Inflammatory macrophage treated with lipopolysaccharide for 1 hour (primary cell): ENCODE results near the gene WRAP73.
A peak's percentile ranks its signal among the peaks of the same experiment; 100 is the strongest.
"Not testable (repeated sequence)": the region's sequence is repeated elsewhere in the genome, so short reads cannot be mapped to it uniquely, and the experiment has no call there.

Source experiments
- DNase-seq, 2 donors: peaks; one replicate each; pipeline ENCODE4 v3.0.0-alpha.2; 2020 to 2022

The WRAP73 gene

GRCh38 chr1:3628445-3628844 lies 21.5 kb downstream of the WRAP73 start:
- DNase-seq, result no peak

GRCh38 chr1:3627515-3628253 lies 22.2 kb downstream of the WRAP73 start:
- DNase-seq, result no peak

- DNase-seq, result peak in 1 of 2 donors; percentile 13
Observed at GRCh38 chr1:3626025-3626424, 23.9 kb downstream of the WRAP73 start.

GRCh38 chr1:3625151-3625907 lies 24.6 kb downstream of the WRAP73 start:
- no peak for DNase-seq

GRCh38 chr1:3624200-3625136 lies 25.4 kb downstream of the WRAP73 start, which contains the start of gene TPRG1L:
TPRG1L (plus strand) TSS chr1:3625015; CDS start chr1:3625073, 58 bp downstream.
- peak; percentile 95 to 98 for DNase-seq

GRCh38 chr1:3623441-3624199 lies 26.3 kb downstream of the WRAP73 start:
- no peak for DNase-seq

GRCh38 chr1:3622102-3622501 lies 27.8 kb downstream of the WRAP73 start:
- DNase-seq, result not testable (repeated sequence)

- not testable (repeated sequence) for DNase-seq
Observed at GRCh38 chr1:3621151-3621671, 28.7 kb downstream of the WRAP73 start.

GRCh38 chr1:3620708-3621107 lies 29.2 kb downstream of the WRAP73 start:
- DNase-seq, result no peak

GRCh38 chr1:3618881-3619671 lies 30.8 kb downstream of the WRAP73 start:
- DNase-seq, result peak; percentile 61 to 94

- DNase-seq, result no peak
Observed at GRCh38 chr1:3618531-3618880, 31.4 kb downstream of the WRAP73 start.

GRCh38 chr1:3617806-3618345 lies 32.0 kb downstream of the WRAP73 start:
- no peak for DNase-seq

GRCh38 chr1:3616861-3617260 lies 33.0 kb downstream of the WRAP73 start:
- no peak for DNase-seq

GRCh38 chr1:3614755-3615742 lies 34.9 kb downstream of the WRAP73 start:
- DNase-seq, result peak in 1 of 2 donors; percentile 25

- DNase-seq, result no peak
Observed at GRCh38 chr1:3612123-3612522, 37.8 kb downstream of the WRAP73 start.

GRCh38 chr1:3611170-3612019 lies 38.5 kb downstream of the WRAP73 start, which contains the start of gene MEGF6:
MEGF6 (minus strand) TSS chr1:3611508; CDS start chr1:3611268, 240 bp downstream.
- peak in 1 of 2 donors; percentile 18 for DNase-seq

GRCh38 chr1:3610527-3611169 lies 39.3 kb downstream of the WRAP73 start:
- DNase-seq, result no peak
